ENCODE measurements around the gene ARHGAP26. TPM values are rescaled to one million over a fixed set of nuclear protein-coding genes. Genes with fewer than 3 reads are reported as not detected.

The ARHGAP26 gene
- total RNA-seq, 1 experiment from 2014 or later = 39.8 TPM

DNA sequence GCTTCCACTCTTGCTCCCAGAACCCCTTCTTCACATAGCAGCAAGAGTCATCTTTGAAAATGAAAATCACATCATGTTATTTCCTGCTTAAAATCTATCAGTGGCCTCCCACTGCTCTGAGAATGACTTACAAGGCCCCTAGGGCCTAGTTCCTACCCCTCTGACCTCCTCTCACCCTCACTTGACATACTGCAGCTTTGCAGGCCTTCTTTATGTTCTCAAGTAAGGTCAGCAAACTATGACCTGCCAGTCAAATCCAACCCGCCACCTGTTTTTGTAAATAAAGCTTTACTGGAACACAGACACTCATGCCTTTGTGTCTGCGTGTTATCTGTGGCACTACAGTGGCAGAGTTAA, 447.6 kb downstream of the ARHGAP26 start:
- DNase-seq = no peak
- Histone ChIP-seq H4K20me1 (ENCODE audit: insufficient read depth, low read depth, low read length) (no peaks in the 10 kb centered on the region), H3K79me2 (ENCODE audit: low read length) (no peaks in the 10 kb centered on the region), H3K4me2 (ENCODE audit: low read depth, low read length, poor library complexity, severe bottlenecking) (no peak overlapping the region), H3K9me3 (ENCODE audit: low read length) (no peaks in the 10 kb centered on the region), H3K4me3 (ENCODE audit: low read length) (no peak overlapping the region), H3K27me3 (ENCODE audit: low read length) (no peaks in the 10 kb centered on the region), H3K9ac (ENCODE audit: low read length) (no peak overlapping the region), H3K36me3 (ENCODE audit: insufficient read depth, low read length) (peaks cover 12% of the 10 kb centered on the region), H3K4me1 (ENCODE audit: low read length) (peaks cover 99% of the 10 kb centered on the region), H3K27ac (ENCODE audit: low read length) (peak overlapping the region; percentile 99), H2AFZ (ENCODE audit: low read length) (no peak overlapping the region), H3K9me2 (replicated peaks; ENCODE audit: insufficient read depth, low read length) (no peaks in the 10 kb centered on the region)

DNA sequence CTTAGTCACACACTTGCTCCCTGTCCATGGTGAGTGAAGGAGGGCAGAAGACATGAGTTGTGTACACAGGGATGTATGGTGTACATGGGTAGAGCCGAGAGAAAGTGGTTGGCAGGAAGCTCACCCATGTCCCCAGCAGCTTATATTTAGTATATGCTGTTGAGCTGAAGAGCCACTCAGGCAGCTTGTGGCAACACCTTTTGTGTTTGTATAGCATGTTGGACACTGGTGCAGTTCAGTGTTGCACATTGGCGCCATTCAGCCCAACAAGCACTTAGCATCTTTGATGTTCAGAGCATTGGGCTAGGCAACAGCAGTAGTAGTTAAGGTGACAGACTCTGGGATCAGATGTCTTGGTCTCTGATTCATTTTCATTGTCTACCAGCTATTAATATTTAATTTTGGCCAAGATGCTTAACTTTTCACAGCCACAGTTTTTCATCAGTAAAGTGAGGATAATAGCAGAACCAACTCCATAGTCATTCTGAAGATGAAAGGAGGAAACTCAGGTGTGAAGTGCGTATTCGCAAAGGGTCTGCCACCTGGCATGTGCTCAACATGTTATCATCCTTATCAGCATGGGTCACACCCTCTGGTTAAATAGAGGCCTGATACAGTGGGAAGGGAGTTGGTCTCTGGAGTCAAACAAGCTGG, 448.5 kb downstream of the ARHGAP26 start:
- Histone ChIP-seq H3K36me3 (ENCODE audit: insufficient read depth, low read length) (peaks cover 9% of the 10 kb centered on the region), H2AFZ (ENCODE audit: low read length) (no peak overlapping the region), H3K9me3 (ENCODE audit: low read length) (no peaks in the 10 kb centered on the region), H4K20me1 (ENCODE audit: insufficient read depth, low read depth, low read length) (no peaks in the 10 kb centered on the region), H3K27me3 (ENCODE audit: low read length) (no peaks in the 10 kb centered on the region), H3K4me2 (ENCODE audit: low read depth, low read length, poor library complexity, severe bottlenecking) (no peak overlapping the region), H3K9me2 (replicated peaks; ENCODE audit: insufficient read depth, low read length) (no peaks in the 10 kb centered on the region), H3K27ac (ENCODE audit: low read length) (peak overlapping the region; percentile 99), H3K79me2 (ENCODE audit: low read length) (no peaks in the 10 kb centered on the region), H3K4me3 (ENCODE audit: low read length) (no peak overlapping the region), H3K9ac (ENCODE audit: low read length) (no peak overlapping the region), H3K4me1 (ENCODE audit: low read length) (peaks cover 100% of the 10 kb centered on the region)
- DNase-seq = no peak

DNA sequence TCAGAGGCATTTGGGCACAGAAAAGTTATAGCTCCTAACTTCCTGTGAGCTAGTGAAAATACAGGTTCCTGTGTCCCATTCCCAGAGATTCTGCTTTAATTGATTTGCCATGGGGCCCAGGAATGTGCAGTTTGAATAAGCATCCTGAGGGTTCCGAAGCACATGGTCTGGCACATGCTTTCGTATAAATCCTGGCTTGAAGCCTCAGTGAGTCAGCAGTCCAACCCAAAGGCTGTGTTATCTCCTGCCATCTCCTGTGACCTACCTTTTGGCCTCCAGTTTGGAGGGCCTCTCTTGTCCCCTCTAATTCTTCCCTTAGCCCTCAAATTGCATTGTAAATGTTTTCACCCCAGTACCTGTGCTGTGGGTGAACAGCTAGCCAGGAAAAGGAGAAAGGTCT, 449.5 kb downstream of the ARHGAP26 start:
- Histone ChIP-seq H3K4me1 (ENCODE audit: low read length) (peaks cover 95% of the 10 kb centered on the region), H3K36me3 (ENCODE audit: insufficient read depth, low read length) (peaks cover 8% of the 10 kb centered on the region), H3K4me2 (ENCODE audit: low read depth, low read length, poor library complexity, severe bottlenecking) (peak overlapping the region; percentile 68), H3K4me3 (ENCODE audit: low read length) (no peak overlapping the region), H4K20me1 (ENCODE audit: insufficient read depth, low read depth, low read length) (no peaks in the 10 kb centered on the region), H3K9me3 (ENCODE audit: low read length) (no peaks in the 10 kb centered on the region), H3K27me3 (ENCODE audit: low read length) (no peaks in the 10 kb centered on the region), H3K27ac (ENCODE audit: low read length) (peak overlapping the region; percentile 99), H3K9me2 (replicated peaks; ENCODE audit: insufficient read depth, low read length) (no peaks in the 10 kb centered on the region), H3K79me2 (ENCODE audit: low read length) (no peaks in the 10 kb centered on the region), H2AFZ (ENCODE audit: low read length) (no peak overlapping the region), H3K9ac (ENCODE audit: low read length) (peak overlapping the region; percentile 82)
- DNase-seq = peak; percentile 47

DNA sequence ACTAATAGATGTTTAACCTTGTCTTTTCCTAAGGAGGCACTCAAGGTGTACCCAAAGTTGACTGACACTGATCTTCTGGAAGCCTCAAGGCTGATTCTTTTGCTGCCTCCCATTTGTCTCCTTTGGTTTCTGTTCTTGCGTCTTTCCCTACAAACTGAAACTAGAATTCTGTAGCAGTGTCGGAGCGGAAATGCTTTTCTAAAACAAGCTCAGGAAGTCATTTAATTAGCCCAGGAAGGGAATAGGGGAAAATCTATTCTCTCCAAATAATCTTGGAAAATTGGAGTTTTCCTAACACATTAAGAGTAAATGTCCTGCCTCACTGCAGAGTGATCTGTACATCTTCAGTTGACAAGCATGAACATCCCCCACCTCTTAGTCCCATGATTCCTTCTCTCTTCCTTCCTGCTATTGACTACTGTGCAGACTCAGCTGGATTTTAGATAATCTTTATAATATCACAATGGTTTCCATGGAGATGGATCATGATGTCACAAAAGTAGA, 450.6 kb downstream of the ARHGAP26 start:
- Histone ChIP-seq H3K27ac (ENCODE audit: low read length) (peak overlapping the region; percentile 99), H3K4me3 (ENCODE audit: low read length) (peak overlapping the region; percentile 8), H3K9ac (ENCODE audit: low read length) (peak overlapping the region; percentile 82), H3K9me3 (ENCODE audit: low read length) (no peaks in the 10 kb centered on the region), H4K20me1 (ENCODE audit: insufficient read depth, low read depth, low read length) (no peaks in the 10 kb centered on the region), H3K4me1 (ENCODE audit: low read length) (peaks cover 84% of the 10 kb centered on the region), H3K79me2 (ENCODE audit: low read length) (no peaks in the 10 kb centered on the region), H3K36me3 (ENCODE audit: insufficient read depth, low read length) (peaks cover 8% of the 10 kb centered on the region; the same call in 1 of the 2 replicates), H3K9me2 (replicated peaks; ENCODE audit: insufficient read depth, low read length) (no peaks in the 10 kb centered on the region), H3K4me2 (ENCODE audit: low read depth, low read length, poor library complexity, severe bottlenecking) (peak overlapping the region; percentile 68), H3K27me3 (ENCODE audit: low read length) (no peaks in the 10 kb centered on the region), H2AFZ (ENCODE audit: low read length) (no peak overlapping the region)
- no peak for DNase-seq

DNA sequence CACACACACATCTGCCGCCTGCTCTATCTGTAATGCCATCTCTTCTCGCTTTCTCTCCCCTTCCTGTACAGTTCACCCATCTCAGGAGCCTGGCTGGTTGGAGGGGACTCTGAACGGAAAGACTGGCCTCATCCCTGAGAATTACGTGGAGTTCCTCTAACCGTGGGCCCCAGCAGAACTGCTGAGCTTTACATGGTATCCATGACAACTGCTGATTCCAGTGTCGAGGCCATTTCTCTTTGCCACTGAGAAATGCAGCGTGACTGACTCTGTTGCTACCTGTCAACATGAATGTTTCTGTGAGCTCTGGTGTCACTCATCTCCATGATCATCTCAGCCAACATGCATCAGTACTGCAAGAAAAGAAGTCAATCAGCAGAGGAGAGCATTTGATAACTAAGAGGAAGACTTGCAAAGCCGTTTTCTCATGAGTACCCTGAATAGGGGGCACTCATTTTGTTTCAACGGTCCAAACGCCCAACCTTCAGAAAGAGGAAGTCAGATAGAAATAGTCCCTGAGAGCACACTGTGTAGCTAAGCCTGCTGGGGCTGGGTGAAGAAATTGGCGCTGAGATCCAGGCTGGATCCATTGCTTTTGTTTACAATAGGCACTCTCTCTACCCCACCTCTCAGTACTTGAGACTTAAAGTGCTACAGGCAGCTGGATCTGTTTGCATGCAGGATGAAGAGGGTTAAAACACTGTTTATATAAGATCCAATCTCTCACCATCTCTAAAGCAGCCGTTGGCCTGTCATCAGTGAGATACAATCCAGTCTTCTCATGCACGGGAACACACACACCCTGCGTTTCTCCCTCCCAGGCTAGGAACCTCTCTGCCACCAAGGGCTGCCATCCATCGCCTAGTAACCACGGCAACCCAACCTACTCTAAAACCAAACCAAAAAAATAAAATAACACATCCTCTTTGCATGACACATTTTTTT, 452.4 kb downstream of the ARHGAP26 start:
- H3K4me3 ChIP-seq (ENCODE audit: low read length) = peak overlapping the region; percentile 45
- peak; percentile 96 for DNase-seq
- no peaks in the 10 kb centered on the region for H3K9me2 ChIP-seq (replicated peaks; ENCODE audit: insufficient read depth, low read length)

DNA sequence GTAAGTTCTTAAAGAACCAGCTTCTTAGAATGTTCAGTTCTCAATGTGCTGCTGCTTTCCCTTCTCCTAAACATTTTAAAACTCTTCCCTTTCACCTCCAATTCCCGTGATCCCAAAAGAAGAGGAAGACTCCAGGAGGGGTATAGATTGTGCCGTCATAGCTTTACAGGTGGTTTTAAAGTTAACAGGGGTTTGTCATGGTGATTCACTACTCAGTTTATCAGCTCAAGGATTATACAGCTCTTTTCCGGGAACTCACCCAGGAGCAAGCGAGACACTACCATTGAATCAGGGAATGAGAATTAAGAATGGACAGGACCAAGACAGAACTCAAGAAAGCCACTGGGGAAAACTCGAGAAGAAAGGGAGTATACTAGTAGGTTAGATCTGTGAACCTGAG, 454.5 kb downstream of the ARHGAP26 start:
- H3K9me2 ChIP-seq (replicated peaks; ENCODE audit: insufficient read depth, low read length) = no peaks in the 10 kb centered on the region
- no peak overlapping the region for H3K4me3 ChIP-seq (ENCODE audit: low read length)
- H2AFZ ChIP-seq (ENCODE audit: low read length) = no peak overlapping the region
- peak overlapping the region; percentile 99 for H3K27ac ChIP-seq (ENCODE audit: low read length)
- no peak for DNase-seq
- no peaks in the 10 kb centered on the region for H3K9me3 ChIP-seq (ENCODE audit: low read length)
- no peaks in the 10 kb centered on the region; the same call in 1 of the 2 replicates for H3K36me3 ChIP-seq (ENCODE audit: insufficient read depth, low read length)
- H4K20me1 ChIP-seq (ENCODE audit: insufficient read depth, low read depth, low read length) = no peaks in the 10 kb centered on the region
- no peaks in the 10 kb centered on the region for H3K79me2 ChIP-seq (ENCODE audit: low read length)
- no peak overlapping the region for H3K9ac ChIP-seq (ENCODE audit: low read length)
- peaks cover 79% of the 10 kb centered on the region for H3K4me1 ChIP-seq (ENCODE audit: low read length)
- H3K4me2 ChIP-seq (ENCODE audit: low read depth, low read length, poor library complexity, severe bottlenecking) = no peak overlapping the region
- no peaks in the 10 kb centered on the region for H3K27me3 ChIP-seq (ENCODE audit: low read length)

More for the DNA sequence above, 452.4 kb downstream of the ARHGAP26 start:
- Histone ChIP-seq H3K27me3 (ENCODE audit: low read length) (no peaks in the 10 kb centered on the region), H2AFZ (ENCODE audit: low read length) (0 out of 2 replicates have a peak overlapping the region, but pooled peaks have one; percentile 23), H4K20me1 (ENCODE audit: insufficient read depth, low read depth, low read length) (no peaks in the 10 kb centered on the region), H3K4me2 (ENCODE audit: low read depth, low read length, poor library complexity, severe bottlenecking) (peak overlapping the region; percentile 68), H3K36me3 (ENCODE audit: insufficient read depth, low read length) (no peaks in the 10 kb centered on the region; the same call in 1 of the 2 replicates), H3K9me3 (ENCODE audit: low read length) (no peaks in the 10 kb centered on the region), H3K27ac (ENCODE audit: low read length) (peak overlapping the region; percentile 99), H3K4me1 (ENCODE audit: low read length) (peaks cover 79% of the 10 kb centered on the region), H3K9ac (ENCODE audit: low read length) (peak overlapping the region; percentile 82), H3K79me2 (ENCODE audit: low read length) (no peaks in the 10 kb centered on the region)

DNA sequence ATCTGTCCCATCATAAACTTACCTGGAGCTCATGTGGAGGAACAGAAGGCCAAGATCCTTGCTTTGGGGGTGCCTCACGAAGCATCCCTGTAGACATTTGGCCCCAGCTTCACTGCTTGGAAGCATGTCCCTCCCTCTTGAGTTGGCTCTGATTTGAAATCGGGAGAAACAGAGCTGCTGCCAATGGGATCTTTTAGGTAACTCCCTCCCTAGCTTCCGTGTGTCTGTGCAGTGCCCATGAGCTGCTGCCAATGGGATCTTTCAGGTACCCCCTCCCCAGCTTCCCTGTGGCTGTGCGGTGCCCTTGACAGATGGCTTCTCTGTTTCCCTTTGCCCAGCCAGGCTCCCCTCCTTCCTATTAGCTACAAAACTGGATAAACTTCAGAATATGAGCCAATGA, 455.3 kb downstream of the ARHGAP26 start:
- Histone ChIP-seq H3K27ac (ENCODE audit: low read length) (peak overlapping the region; percentile 29; the same call in 1 of the 2 replicates), H3K4me1 (ENCODE audit: low read length) (peaks cover 79% of the 10 kb centered on the region), H3K9ac (ENCODE audit: low read length) (no peak overlapping the region), H3K9me2 (replicated peaks; ENCODE audit: insufficient read depth, low read length) (no peaks in the 10 kb centered on the region), H3K4me3 (ENCODE audit: low read length) (no peak overlapping the region), H2AFZ (ENCODE audit: low read length) (no peak overlapping the region), H3K27me3 (ENCODE audit: low read length) (no peaks in the 10 kb centered on the region), H3K9me3 (ENCODE audit: low read length) (no peaks in the 10 kb centered on the region), H4K20me1 (ENCODE audit: insufficient read depth, low read depth, low read length) (no peaks in the 10 kb centered on the region), H3K36me3 (ENCODE audit: insufficient read depth, low read length) (no peaks in the 10 kb centered on the region; the same call in 1 of the 2 replicates), H3K79me2 (ENCODE audit: low read length) (no peaks in the 10 kb centered on the region), H3K4me2 (ENCODE audit: low read depth, low read length, poor library complexity, severe bottlenecking) (no peak overlapping the region)
- peak; percentile 39 for DNase-seq

DNA sequence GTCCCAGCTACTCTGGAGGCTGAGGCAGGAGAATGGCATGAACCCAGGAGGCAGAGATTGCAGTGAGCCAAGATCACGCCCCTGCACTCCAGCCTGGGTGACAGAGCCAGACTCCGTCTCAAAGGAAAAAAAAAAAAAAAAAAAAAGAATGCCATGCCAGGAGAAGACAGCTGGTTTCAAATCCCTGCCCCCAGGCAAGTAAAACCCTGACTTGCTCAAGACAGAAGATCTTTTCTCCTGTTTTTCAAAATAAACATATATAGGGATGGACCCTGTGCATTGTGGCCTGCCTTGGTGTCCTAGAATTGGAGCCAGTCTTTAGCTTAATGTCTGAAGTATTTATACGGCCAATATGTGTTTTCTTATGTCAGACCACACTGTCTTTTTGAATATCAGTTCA, 456.2 kb downstream of the ARHGAP26 start:
- no peak overlapping the region for H3K4me3 ChIP-seq (ENCODE audit: low read length)
- H3K9me3 ChIP-seq (ENCODE audit: low read length) = no peaks in the 10 kb centered on the region
- peaks cover 79% of the 10 kb centered on the region for H3K4me1 ChIP-seq (ENCODE audit: low read length)
- DNase-seq = peak; percentile 38
- H2AFZ ChIP-seq (ENCODE audit: low read length) = no peak overlapping the region
- peak overlapping the region; percentile 90 for H3K27ac ChIP-seq (ENCODE audit: low read length)
- no peak overlapping the region for H3K4me2 ChIP-seq (ENCODE audit: low read depth, low read length, poor library complexity, severe bottlenecking)
- no peaks in the 10 kb centered on the region for H3K9me2 ChIP-seq (replicated peaks; ENCODE audit: insufficient read depth, low read length)
- H4K20me1 ChIP-seq (ENCODE audit: insufficient read depth, low read depth, low read length) = no peaks in the 10 kb centered on the region
- no peaks in the 10 kb centered on the region; the same call in 1 of the 2 replicates for H3K36me3 ChIP-seq (ENCODE audit: insufficient read depth, low read length)
- H3K9ac ChIP-seq (ENCODE audit: low read length) = 0 out of 2 replicates have a peak overlapping the region, but pooled peaks have one; percentile 20
- no peaks in the 10 kb centered on the region for H3K79me2 ChIP-seq (ENCODE audit: low read length)
- H3K27me3 ChIP-seq (ENCODE audit: low read length) = no peaks in the 10 kb centered on the region

Measured in Karpas-422 (cell line).